HG03354 (cell line): ENCODE data around the gene CTAG1A.
A peak's percentile ranks its signal among the peaks of the same experiment; 100 is the strongest.
"Not testable (repeated sequence)": the region's sequence is repeated elsewhere in the genome, so short reads cannot be mapped to it uniquely, and the experiment has no call there.

Experiments
- ATAC-seq: cut with Tn5 transposase; IDR thresholded peaks from one replicate; pipeline ENCODE4 v1.9.1; 2021; ENCODE audit warnings: mild to moderate bottlenecking; ENCODE audit not compliant: unreplicated experiment, poor library complexity, severe bottlenecking

Gene CTAG1A

DNA sequence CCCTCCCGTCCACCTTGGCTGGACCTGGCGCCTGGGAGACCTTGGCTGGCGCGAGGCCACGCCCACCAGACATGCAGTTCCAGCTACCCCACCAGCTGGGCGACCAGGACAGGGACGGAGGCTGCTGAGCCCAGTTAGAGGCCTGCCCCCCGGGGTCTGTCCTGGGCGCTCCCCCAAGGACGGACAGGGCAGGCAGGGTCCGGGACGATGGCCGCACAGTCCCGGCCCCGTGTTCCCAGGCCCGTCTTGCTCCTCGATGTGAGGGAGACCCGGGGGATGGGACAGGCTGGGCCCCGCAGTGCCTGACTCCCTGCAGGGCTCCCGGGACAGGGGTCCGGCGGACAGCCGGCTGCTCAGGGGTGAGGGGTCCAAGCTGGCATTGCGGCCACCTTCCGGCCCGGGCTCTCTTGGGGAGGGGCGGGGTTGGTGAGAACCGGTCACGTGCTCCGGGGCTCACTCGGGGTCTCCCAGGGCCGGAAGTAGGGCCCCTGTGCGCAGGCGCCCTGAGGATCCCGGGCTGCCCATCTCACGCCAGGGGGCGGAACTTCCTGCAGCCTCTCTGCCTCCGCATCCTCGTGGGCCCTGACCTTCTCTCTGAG is at the start of gene CTAG1A:
CTAG1A (plus strand) TSS at position 549 of the 599 bp plus-strand sequence. CDS start 74 bp downstream, outside the sequence.
- ATAC-seq, result not testable (repeated sequence)

DNA sequence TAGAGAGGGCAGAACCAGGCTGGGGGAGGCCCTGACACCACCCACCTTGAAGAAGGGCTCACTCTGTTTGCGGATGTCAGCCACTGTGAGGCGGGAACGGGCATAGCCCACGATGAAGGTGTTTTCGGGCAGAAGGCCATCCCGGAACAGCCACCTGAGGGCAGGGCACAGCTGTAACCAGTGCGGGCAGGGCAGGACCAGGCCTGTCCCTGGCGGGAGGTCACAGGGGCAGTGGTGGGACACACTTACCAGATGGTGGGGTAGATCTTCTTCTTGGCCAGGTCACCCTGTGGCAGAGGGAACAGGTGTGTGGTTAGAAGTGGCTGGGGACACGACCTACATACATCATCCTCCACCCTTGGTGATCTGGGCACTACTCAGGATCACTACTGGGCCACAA is 49.0 kb upstream of the CTAG1A start:
- no peak for ATAC-seq

DNA sequence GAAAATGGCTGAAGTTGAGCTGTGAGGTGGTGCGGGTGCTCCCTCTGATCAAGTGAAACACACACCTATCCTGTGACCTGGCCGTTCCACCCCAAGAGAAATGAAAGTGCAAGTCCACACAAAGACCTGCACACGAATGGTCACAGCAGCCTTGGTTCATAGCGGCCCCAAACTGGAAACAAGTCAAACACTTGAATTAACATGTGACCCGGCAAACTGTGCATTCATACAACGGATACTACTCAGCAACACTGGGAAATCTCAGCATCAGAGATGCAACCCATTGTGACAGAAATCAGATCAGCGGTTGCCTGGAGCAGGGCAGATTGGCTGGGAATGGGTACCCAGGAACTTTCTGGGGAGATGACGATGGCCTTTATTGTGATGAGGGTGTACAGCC is 45.9 kb upstream of the CTAG1A start:
- ATAC-seq, result no peak

DNA sequence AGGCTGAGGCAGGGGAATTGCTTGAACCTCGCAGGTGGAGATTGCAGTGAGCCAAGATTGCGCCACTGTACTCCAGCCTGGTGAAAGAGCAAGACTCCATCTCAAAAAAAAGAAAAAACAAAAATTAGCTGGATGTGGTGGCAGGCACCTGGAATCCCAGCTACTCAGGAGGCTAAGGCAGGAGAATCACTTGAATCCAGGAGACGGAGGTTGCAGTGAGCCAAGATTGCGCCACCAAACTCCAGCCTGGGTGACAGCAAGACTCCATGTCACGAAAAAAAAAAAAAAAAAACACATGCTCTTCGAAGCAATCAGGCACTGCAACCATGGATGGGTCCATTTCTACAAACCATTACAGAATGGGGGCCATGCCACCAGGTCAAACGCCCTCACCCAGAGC is 44.6 kb upstream of the CTAG1A start:
- ATAC-seq, result not testable (repeated sequence)

DNA sequence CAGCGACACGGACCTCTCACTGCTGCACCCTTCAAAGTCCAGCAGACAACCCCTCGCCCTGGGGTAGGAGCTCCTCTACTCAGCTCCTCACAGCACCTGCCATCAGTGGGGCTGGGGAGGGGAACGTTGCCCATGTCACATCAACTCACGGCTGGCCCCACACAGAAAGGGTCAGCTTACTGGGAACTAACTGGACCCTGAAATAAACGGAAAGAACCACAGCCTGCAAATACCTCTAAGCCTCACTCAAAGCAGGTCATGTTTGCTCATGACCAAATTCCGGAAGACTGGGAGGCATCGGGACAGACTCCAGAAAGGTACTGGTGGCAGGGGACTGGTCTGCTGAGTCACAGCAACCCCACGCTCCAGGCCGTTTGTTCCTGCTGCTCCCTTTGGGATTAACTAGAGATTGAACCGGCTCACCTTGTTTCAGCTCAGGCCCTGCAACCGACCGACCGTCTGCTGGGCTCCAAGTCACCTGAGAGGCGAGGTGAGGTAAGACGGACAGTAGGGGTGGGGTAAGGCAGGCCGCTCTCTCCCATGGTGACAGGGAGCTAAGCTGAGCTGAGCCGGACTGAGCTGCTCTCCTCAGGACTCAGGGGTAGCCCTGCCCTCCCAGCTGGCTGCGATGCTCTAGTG is 43.9 kb upstream of the CTAG1A start:
- no peak for ATAC-seq

DNA sequence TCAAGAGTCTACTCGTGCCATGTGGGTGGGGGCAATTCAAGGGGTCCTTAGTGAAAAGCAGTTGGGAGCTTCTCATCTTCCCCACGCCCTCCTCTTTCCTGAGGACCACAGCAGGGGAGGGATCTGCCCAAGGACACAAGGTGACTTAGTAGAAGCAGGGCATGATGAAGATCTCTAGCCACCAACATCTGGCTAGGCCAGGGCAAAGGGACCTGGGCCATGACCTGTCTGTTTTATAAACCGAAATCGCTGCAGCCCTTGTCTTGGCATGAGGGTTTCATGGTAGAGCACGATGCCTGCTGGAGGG is 43.4 kb upstream of the CTAG1A start:
- no peak for ATAC-seq

DNA sequence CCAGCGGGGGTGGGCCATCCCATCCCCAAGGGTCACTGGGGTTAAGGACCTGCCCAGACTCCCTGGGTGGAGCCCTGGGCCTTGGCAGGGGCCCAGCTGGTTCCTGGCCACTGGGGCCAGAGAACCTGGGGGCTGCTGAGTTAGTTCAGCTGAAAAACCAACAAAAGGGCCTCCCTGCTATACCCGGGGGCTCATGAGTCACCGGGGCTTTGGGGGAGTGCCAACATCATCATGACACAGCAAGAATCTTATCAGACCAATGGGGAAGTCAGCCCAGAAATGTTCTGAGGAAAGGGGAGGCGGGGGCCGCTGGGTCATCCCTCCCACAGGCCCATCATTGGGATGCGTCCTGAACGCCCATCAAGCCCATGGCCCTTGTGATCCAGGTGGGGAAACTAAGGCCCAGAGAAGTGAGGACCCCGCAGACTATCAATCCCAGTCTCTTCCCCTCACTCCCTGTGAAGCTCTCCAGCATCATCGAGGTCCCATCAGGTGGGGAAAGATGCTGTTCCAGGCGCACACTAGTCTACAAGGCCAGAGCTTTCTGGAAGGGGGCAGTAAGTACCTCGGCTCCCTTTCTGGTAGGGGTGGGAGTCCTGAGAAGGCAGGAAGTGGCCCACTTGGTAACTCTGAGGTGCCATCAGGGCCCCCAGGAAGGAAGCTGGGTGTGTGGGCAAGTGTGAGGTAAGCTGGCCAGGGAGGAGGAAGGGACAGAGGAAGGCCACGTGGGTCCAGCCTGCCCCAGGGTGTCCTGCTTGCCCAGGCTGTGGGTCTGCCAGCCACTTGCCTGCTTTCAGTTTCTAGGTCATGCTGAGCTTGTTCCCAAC is 42.8 kb upstream of the CTAG1A start:
- no peak for ATAC-seq

DNA sequence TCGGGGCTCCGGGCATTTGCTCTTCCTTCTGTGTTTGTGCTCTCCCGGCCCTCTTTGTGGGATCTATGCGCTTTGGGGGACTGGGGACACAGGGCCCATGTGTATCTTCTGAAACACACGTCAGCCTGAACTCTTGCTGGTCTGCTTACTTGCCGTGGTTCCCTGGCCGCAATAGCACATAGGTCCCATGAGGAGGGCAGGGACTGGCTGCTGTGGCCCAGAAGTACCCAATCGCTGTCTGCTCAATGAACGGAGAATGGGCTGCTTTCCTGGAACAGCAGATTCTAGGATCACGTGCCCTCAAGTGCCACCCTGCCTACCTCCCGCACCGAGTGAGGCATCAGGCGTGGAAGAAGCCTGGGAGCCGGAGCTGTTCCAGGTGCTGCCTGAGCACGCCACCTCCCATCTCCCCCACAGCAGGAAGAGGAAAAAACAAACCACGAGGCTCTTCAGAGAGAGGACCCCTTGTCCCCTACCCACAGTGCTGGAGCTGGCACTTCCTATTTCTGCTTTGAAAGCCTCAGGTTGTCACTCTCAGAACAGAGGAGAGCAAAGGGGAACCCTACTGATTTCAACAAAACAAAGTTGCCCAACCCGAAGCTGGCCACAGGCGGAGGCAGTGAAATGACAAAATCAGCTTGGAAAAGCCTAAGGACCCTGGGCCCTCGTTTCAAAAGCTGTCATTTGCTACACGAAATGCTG is 42.1 kb upstream of the CTAG1A start:
- no peak for ATAC-seq

DNA sequence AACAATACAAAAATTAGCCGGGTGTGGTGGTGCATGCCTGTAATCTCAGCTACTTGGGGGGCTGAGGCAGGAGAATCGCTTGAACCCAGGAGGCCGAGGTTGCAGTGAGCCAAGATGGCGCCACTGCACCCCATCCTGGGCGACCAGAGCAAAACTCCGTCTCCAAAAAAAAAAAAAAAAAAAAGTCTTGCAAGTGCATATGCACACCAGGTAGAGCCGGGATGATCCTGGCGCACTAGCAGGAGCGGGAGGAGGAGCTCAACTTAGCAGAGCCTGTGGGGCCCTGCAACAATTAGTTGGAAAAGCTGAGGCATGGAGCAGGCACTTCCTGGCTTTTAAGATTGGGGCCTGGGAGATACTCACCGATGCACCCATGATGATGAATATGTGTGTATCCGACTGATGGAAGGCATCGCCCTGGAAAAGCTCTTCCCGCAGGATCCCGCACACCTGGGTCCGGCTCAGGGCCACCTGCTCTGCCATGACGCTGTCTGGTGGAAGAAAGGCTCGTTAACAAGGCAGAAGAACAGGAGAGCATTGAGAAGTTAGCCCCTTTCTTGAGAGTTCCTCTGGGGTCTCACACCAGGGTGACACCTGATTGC is 39.2 kb upstream of the CTAG1A start:
- no peak for ATAC-seq

DNA sequence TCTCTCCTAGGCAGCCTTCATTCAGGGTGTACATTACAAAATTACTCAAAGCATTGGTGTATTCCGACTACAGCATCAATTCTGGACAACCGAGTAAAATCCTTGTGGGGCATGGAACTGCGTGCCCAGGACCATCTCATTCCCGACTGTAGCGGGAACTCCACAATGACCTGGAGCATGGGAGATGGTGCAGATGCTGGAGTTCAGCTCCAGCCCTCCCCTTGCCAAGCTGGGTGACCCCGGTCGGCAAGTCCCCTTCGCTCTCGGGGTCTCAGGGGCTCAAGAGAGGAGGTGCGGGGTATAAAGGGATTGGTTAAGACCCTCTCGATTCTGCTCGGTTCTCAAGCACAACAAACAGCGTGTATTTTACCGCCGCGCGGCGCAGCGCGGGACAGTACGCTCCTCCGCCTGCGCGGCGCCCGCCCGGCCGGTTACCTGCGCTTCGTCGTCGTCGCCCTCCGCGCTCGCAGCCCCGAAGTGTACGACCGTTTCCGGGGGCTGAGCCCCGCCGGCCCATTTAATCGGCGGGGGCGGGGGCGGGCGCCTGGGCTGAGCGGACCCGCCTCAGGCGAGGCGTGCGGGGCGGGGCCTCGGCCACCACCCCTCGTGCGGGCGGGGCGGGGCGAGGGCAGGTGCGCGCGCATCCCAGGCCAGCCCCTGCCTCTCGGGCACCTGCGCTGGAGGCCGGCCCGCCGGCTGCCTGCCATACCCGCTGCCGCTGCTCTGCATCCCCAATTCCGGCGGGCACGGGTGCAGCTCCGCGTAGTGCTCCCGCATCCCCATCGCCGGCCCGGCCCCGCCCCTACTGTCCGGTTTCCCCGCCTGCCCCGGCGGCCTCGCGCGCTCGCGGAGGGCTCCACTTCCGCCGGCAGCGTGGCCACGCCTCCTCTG is 38.3 kb upstream of the CTAG1A start, which contains the start of gene G6PD:
G6PD (minus strand) TSS at position 493 of the 891 bp plus-strand sequence. CDS start 691 bp downstream, outside the sequence.
- peak; percentile 48 for ATAC-seq

DNA sequence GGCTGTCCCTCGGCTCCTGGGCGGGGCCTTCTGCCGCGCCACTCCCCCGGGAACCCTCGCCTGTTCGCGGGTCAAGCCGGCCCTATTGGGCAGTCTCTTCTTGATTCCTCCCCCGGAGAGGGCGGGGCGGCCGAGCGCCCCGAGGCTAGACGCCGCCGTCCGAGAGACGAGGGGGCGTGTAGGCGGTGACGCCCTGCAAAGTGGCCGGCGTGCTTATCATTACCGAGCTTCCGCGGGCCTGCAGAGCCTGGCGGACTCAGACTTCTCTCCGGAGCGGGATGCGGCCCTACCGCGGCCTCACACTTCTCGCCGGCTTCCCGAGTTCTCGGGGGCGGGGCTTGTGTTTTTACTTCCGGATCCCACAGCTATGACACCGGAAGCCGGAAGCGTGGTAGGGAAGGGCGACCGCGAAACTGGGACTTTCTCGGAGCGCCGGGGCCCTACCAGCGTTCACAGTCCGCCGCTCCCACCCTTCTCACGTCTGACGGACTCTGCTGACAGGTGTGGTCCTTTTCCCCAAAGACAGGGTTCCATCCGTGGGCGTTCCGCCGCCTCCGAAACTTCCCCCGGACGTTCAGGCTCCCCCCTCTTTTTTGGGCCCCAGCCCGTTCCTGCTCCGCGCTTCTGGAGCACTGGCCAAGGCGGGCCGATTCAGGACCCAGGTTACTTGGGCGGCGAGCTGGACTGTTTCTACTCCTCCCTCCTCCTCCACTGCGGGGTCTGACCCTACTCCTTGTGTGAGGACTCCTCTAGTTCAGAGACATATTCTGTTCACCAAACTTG is 37.5 kb upstream of the CTAG1A start, which contains the start of gene IKBKG:
IKBKG (plus strand) TSS at position 376 of the 783 bp plus-strand sequence. CDS start 4,383 bp downstream, outside the sequence.
- ATAC-seq, result peak; percentile 82

DNA sequence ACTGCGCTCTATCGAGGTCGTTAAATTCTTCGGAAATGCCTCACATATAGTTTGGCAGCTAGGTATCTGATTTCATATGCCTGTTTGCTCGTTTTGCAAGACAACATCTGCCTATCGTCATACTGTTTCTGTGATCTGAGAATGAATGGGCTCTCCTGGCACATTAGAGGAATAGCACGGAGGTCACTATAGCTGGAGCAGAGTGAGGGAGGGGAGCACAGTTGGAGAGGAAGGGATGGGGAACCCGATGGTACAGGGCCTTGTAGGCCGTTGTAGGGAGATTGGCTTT is 37.0 kb upstream of the CTAG1A start:
- no peak for ATAC-seq

DNA sequence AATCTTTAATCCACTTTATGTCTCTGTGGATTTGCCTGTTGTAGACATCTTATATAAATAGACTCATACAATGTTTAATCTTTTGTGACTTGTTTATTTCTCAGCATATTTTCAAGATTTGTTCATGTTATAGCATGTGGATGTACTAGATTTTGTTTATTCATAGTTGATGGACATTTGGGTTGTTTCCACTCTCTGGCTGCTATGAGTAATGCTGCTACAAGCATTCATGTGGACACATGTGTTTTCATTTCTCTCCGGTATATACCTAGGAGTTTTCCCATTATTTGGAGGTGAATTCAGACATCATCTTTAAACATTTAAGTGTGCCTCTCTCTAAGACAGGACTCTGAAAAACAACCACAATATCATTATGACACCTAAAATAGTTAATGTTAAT is 35.2 kb upstream of the CTAG1A start:
- ATAC-seq, result no peak

DNA sequence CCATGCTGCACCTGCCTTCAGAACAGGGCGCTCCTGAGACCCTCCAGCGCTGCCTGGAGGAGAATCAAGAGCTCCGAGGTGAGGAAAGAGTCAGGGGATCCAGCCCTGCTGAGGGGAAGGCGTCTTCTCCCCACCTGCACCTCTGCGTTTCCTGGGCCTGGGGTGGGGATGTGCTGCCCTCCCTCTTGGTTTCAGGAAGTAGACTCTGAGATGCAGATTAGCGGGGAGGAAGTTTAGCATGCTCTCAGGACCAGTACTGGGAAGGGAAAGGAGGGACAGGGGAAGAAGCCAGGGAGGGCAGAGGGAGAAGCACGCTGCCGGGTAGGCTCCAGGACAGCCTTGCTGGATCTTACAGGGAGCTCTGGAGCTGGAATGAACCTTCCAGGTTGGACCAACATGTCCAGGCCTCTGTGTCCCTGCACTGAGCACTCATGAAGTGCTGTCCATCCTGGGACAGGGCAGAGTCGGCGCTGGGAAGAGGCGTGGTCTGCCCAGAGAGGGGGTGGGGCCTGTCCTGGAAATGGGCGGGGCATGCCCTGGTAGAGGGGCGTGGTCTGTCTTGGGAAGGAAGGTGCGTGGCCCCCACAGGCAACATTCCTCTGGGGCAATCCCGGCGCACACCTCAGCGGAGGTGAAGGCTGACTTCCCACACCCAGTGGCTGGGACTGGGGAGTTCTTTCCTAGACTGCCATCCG is 32.7 kb upstream of the CTAG1A start:
- ATAC-seq, result not testable (repeated sequence)

DNA sequence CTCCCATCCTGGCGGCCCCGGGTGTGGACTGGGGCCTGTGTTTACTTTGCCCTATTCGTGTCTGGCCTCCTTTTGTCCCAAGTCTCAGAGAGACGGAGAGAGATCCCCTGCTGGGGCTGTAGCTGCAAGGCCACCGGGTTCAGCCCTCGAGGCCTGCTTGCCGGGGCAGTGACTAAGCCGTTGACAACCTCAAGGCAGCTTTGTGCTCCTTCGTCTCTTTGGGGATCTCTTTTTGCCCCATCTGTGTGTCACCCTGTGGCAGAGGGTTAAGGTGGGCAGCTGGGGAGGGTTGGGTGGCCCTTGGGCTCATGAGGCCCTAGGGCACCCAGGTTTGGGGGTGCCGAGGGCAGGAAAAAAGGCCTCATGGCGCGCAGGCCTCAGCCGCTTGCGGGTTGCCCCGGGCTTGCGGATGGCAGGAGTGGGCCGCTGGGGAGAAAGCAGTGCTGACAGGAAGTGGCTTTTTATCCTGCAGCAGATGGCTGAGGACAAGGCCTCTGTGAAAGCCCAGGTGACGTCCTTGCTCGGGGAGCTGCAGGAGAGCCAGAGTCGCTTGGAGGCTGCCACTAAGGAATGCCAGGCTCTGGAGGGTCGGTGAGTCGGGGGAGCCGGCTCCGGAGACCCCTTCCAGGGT is 26.8 kb upstream of the CTAG1A start:
- not testable (repeated sequence) for ATAC-seq

DNA sequence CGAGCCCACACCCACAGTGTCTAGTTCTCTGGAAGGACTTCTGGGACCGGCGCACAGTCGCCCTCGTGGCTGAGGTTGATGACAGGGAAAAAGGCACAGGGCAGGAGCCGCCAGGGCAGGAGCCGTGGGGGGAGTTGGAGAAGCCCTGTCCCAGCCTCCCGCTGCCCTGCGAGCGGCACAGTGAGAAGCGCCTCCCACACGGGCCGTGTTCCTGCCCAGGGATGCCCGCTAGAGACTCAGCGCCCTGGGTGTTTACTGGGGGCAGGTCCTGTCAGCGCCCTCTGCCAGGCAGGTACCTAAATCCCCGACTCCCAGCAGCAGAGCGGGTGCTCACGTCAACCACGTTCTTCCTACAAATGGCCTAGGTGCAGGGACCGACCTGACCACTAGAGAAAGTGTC is 26.0 kb upstream of the CTAG1A start:
- ATAC-seq, result not testable (repeated sequence)

DNA sequence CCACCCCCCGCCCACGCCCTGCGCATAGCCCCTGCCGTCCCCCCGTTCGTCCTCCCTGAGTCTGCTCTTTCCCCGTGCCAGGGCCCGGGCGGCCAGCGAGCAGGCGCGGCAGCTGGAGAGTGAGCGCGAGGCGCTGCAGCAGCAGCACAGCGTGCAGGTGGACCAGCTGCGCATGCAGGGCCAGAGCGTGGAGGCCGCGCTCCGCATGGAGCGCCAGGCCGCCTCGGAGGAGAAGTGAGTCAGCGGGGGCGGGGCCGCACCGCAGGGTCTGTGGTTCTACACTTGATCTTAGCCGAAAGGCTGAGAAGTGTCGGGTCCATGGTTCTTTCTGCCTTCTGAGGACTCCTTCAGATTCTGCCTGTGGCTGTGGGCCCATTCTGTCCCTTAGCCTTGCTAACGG is 24.6 kb upstream of the CTAG1A start:
- ATAC-seq, result not testable (repeated sequence)
